PC-3 (cell line): ENCODE results near the gene G6PD. TPM values are rescaled to one million over a fixed set of nuclear protein-coding genes. Genes with fewer than 3 reads are reported as not detected.
A peak's percentile ranks its signal among the peaks of the same experiment; 100 is the strongest.

Experiments used
- ATAC-seq: fragments of 200-7000 bp; cut with Tn5 transposase; 2 replicates; pipeline ENCODE4 v1.9.1; 2020; ENCODE audit warnings: mild to moderate bottlenecking, moderate library complexity
- BruUV-seq: library from RNA; stranded (reverse); fragments of 400-500 nt; replicated peaks from 2 replicates; lab custom pipeline; 2021; lab: Mats Ljungman, UMichigan
- CTCF ChIA-PET: fragments of 300-600 bp; sonication (Branson Sonifier 250); formaldehyde crosslinking; loops from one replicate; lab custom pipeline; 2022; ENCODE audit warnings: antibody characterized with exemption; lab: Charles Lee
- POLR2A ChIA-PET: fragments of 300-600 bp; sonication (Branson Sonifier 250); formaldehyde crosslinking; loops from one replicate; lab custom pipeline; 2022; ENCODE audit warnings: antibody characterized with exemption; ENCODE audit not compliant: unreplicated experiment; lab: Charles Lee
- DNase-seq: peaks from one replicate; pipeline ENCODE4 v3.0.0-alpha.2; 2015
- H2AFZ ChIP-seq: fragments of 300-600 bp; sonication (generic); 2 replicates; pipeline ENCODE4 v1.6.0; 2016; ENCODE audit warnings: antibody characterized with exemption, low read length
- H3F3A ChIP-seq: fragments of 300-600 bp; sonication (generic); one replicate; pipeline ENCODE4 v1.6.0; 2017; ENCODE audit warnings: antibody characterized with exemption, low read length, control low read depth, mild to moderate bottlenecking; ENCODE audit not compliant: unreplicated experiment
- H3K27ac ChIP-seq: fragments of 300-600 bp; sonication (generic); 2 replicates; pipeline ENCODE4 v1.5.1; 2016; ENCODE audit warnings: mild to moderate bottlenecking, low read length
- H3K27me3 ChIP-seq: fragments of 300-600 bp; sonication (generic); 2 replicates; pipeline ENCODE4 v1.6.1; 2016; ENCODE audit warnings: low read length, mixed read lengths
- H3K36me3 ChIP-seq: fragments of 300-600 bp; sonication (generic); 2 replicates; pipeline ENCODE4 v1.6.1; 2016; ENCODE audit warnings: low read depth, mixed run types, low read length, mixed read lengths
- H3K4me1 ChIP-seq: fragments of 300-600 bp; sonication (generic); 2 replicates; pipeline ENCODE4 v1.5.1; 2016; ENCODE audit warnings: low read length; ENCODE audit not compliant: insufficient read depth
- H3K4me2 ChIP-seq: fragments of 300-600 bp; sonication (generic); 2 replicates; pipeline ENCODE4 v1.6.0; 2016; ENCODE audit warnings: low read length
- H3K4me3 ChIP-seq: fragments of 300-600 bp; sonication (generic); 2 replicates; pipeline ENCODE4 v1.5.1; 2016; ENCODE audit warnings: mild to moderate bottlenecking, low read length, mixed read lengths
- H3K79me2 ChIP-seq: fragments of 300-600 bp; sonication (generic); 2 replicates; pipeline ENCODE4 v1.6.1; 2017; ENCODE audit warnings: low read length, mixed read lengths
- H3K9ac ChIP-seq: fragments of 300-600 bp; sonication (generic); 2 replicates; pipeline ENCODE4 v1.6.0; 2016; ENCODE audit warnings: mild to moderate bottlenecking, low read length
- H3K9me2 ChIP-seq: fragments of 300-600 bp; sonication (generic); replicated peaks from 2 replicates; pipeline ENCODE4 v1.6.1; 2016; ENCODE audit warnings: mixed run types, low read length, mixed read lengths
- H3K9me3 ChIP-seq: fragments of 300-600 bp; sonication (generic); 2 replicates; pipeline ENCODE4 v1.6.1; 2016; ENCODE audit warnings: low read length, mixed read lengths
- H4K20me1 ChIP-seq: fragments of 300-600 bp; sonication (generic); 2 replicates; pipeline ENCODE4 v1.6.1; 2016; ENCODE audit warnings: low read length, mixed read lengths
- EZH2 ChIP-seq: fragments of 300-600 bp; sonication (generic); IDR thresholded peaks from one replicate; pipeline ENCODE4 v1.6.1; 2017; ENCODE audit warnings: antibody characterized with exemption, mild to moderate bottlenecking, low read length; ENCODE audit not compliant: unreplicated experiment
- EZH2phosphoT487 ChIP-seq: fragments of 300-600 bp; sonication (generic); IDR thresholded peaks from 2 replicates; pipeline ENCODE4 v1.6.1; 2018; ENCODE audit warnings: mild to moderate bottlenecking, antibody characterized with exemption, low read length, borderline replicate concordance
- intact Hi-C: fragments of 100-400 bp; cut with micrococcal nuclease; formaldehyde crosslinking; loops from 2 replicates; pipeline ENCODE4 v1.9.0; 2023
- total RNA-seq: library from RNA; depleted of rRNA; stranded (reverse); fragments of >200 nt; gene quantifications from 2 replicates; pipeline ENCODE4 v1.2.3, GENCODE V29; 2014
- TF ChIP-seq, protein P1 (sequence below): fragments of 300-600 bp; sonication (generic); conservative IDR thresholded peaks from 2 replicates; pipeline ENCODE4 v1.5.1; 2017; ENCODE audit warnings: antibody characterized with exemption, low read depth, mild to moderate bottlenecking, low read length

Gene G6PD
- total RNA-seq, 1 experiment from 2014 or later: 121 TPM

DNA sequence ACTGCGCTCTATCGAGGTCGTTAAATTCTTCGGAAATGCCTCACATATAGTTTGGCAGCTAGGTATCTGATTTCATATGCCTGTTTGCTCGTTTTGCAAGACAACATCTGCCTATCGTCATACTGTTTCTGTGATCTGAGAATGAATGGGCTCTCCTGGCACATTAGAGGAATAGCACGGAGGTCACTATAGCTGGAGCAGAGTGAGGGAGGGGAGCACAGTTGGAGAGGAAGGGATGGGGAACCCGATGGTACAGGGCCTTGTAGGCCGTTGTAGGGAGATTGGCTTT is 1.3 kb upstream of the G6PD start:
- ChIA-PET POLR2A (no interaction called here), CTCF (no interaction called here)
- peak overlapping the region; percentile 95 for H3K27ac ChIP-seq
- peak overlapping the region; percentile 86 for H3K4me3 ChIP-seq
- no TSS peak for BruUV-seq
- 0 out of 2 replicates have a peak, but pooled peaks cover 2% of the 10 kb centered on the region for H3K36me3 ChIP-seq
- H3K4me1 ChIP-seq: peaks cover 37% of the 10 kb centered on the region
- peak overlapping the region; percentile 68 for H2AFZ ChIP-seq
- ATAC-seq: no peak
- no peak for TF ChIP-seq EZH2
- TF ChIP-seq EZH2phosphoT487: no peak
- TF ChIP-seq, protein P1, sequence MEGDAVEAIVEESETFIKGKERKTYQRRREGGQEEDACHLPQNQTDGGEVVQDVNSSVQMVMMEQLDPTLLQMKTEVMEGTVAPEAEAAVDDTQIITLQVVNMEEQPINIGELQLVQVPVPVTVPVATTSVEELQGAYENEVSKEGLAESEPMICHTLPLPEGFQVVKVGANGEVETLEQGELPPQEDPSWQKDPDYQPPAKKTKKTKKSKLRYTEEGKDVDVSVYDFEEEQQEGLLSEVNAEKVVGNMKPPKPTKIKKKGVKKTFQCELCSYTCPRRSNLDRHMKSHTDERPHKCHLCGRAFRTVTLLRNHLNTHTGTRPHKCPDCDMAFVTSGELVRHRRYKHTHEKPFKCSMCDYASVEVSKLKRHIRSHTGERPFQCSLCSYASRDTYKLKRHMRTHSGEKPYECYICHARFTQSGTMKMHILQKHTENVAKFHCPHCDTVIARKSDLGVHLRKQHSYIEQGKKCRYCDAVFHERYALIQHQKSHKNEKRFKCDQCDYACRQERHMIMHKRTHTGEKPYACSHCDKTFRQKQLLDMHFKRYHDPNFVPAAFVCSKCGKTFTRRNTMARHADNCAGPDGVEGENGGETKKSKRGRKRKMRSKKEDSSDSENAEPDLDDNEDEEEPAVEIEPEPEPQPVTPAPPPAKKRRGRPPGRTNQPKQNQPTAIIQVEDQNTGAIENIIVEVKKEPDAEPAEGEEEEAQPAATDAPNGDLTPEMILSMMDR: no peak
- H4K20me1 ChIP-seq: no peaks in the 10 kb centered on the region
- peak overlapping the region; percentile 88 for H3K4me2 ChIP-seq
- H3K27me3 ChIP-seq: no peaks in the 10 kb centered on the region
- peak overlapping the region; percentile 87 for H3K9ac ChIP-seq
- no peak for DNase-seq
- no peaks in the 10 kb centered on the region for H3K9me2 ChIP-seq
- intact Hi-C loops: no loop called here
- H3K79me2 ChIP-seq: peaks cover 80% of the 10 kb centered on the region
- no peaks in the 10 kb centered on the region for H3F3A ChIP-seq
- no peaks in the 10 kb centered on the region for H3K9me3 ChIP-seq

DNA sequence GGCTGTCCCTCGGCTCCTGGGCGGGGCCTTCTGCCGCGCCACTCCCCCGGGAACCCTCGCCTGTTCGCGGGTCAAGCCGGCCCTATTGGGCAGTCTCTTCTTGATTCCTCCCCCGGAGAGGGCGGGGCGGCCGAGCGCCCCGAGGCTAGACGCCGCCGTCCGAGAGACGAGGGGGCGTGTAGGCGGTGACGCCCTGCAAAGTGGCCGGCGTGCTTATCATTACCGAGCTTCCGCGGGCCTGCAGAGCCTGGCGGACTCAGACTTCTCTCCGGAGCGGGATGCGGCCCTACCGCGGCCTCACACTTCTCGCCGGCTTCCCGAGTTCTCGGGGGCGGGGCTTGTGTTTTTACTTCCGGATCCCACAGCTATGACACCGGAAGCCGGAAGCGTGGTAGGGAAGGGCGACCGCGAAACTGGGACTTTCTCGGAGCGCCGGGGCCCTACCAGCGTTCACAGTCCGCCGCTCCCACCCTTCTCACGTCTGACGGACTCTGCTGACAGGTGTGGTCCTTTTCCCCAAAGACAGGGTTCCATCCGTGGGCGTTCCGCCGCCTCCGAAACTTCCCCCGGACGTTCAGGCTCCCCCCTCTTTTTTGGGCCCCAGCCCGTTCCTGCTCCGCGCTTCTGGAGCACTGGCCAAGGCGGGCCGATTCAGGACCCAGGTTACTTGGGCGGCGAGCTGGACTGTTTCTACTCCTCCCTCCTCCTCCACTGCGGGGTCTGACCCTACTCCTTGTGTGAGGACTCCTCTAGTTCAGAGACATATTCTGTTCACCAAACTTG is 790 bp upstream of the G6PD start, which contains the start of gene IKBKG:
Gene IKBKG (plus strand): TSS at position 376 of the 783 bp plus-strand sequence. CDS start 4,383 bp downstream, outside the sequence.
- DNase-seq (peak; percentile 88), ATAC-seq (peak; percentile 83)
- TF ChIP-seq EZH2phosphoT487: no peak
- TF ChIP-seq, protein P1: no peak
- TF ChIP-seq EZH2: no peak
- H3K4me1 ChIP-seq: peaks cover 42% of the 10 kb centered on the region
- POLR2A ChIA-PET: no interaction called here
- peak within 1 kb of the TSS; percentile 68 for H2AFZ ChIP-seq
- no peaks in the 10 kb centered on the region for H3K9me3 ChIP-seq
- H3K36me3 ChIP-seq: 0 out of 2 replicates have a peak, but pooled peaks cover 2% of the 10 kb centered on the region
- intact Hi-C loops: no loop called here
- peaks cover 86% of the 10 kb centered on the region for H3K79me2 ChIP-seq
- H3K9ac ChIP-seq: peak within 1 kb of the TSS; percentile 87
- no peaks in the 10 kb centered on the region for H4K20me1 ChIP-seq
- H3K27ac ChIP-seq: peak within 1 kb of the TSS; percentile 95
- H3K4me3 ChIP-seq: peak within 1 kb of the TSS; percentile 86
- H3F3A ChIP-seq: no peaks in the 10 kb centered on the region
- H3K4me2 ChIP-seq: peak within 1 kb of the TSS; percentile 88
- H3K27me3 ChIP-seq: no peaks in the 10 kb centered on the region
- BruUV-seq: TSS peak; percentile 52
- CTCF ChIA-PET: no interaction called here
- H3K9me2 ChIP-seq: no peaks in the 10 kb centered on the region

GRCh38 chrX:154545673-154546274 is 872 bp downstream of the G6PD start:
- Histone ChIP-seq H3K9me2 (no peaks in the 10 kb centered on the region), H3K79me2 (peaks cover 76% of the 10 kb centered on the region), H4K20me1 (no peaks in the 10 kb centered on the region), H3K4me3 (peak overlapping the region; percentile 86), H3K4me1 (peaks cover 56% of the 10 kb centered on the region), H3K27me3 (no peaks in the 10 kb centered on the region), H3K27ac (peak overlapping the region; percentile 95; the same call in 1 of the 2 replicates), H2AFZ (no peak overlapping the region), H3K36me3 (0 out of 2 replicates have a peak, but pooled peaks cover 2% of the 10 kb centered on the region), H3K4me2 (peak overlapping the region; percentile 88), H3K9ac (peak overlapping the region; percentile 87; the same call in 1 of the 2 replicates), H3K9me3 (no peaks in the 10 kb centered on the region), H3F3A (no peaks in the 10 kb centered on the region)
- intact Hi-C loops: no loop called here
- DNase-seq: no peak
- TF ChIP-seq, protein P1: no peak
- TF ChIP-seq EZH2phosphoT487: no peak
- no peak for TF ChIP-seq EZH2
- ATAC-seq: no peak
- ChIA-PET POLR2A (no interaction called here), CTCF (no interaction called here)
- no TSS peak for BruUV-seq
